HUES6 (cell line): ENCODE results near the gene MYO9A.
"Not testable (repeated sequence)": the region's sequence is repeated elsewhere in the genome, so short reads cannot be mapped to it uniquely, and the experiment has no call there.

Experiments used
- H3K27ac ChIP-seq: 2 replicates; pipeline ENCODE4 v1.7.0; 2013; ENCODE audit warnings: low read depth, mild to moderate bottlenecking, low read length, inconsistent platforms
- H3K27me3 ChIP-seq: 2 replicates; pipeline ENCODE4 v1.6.1; 2013; ENCODE audit warnings: low read length; ENCODE audit not compliant: control insufficient read depth, insufficient read depth
- H3K36me3 ChIP-seq: 2 replicates; pipeline ENCODE4 v1.6.1; 2013; ENCODE audit warnings: low read length; ENCODE audit not compliant: control insufficient read depth, insufficient read depth
- H3K4me1 ChIP-seq: 2 replicates; pipeline ENCODE4 v1.6.1; 2013; ENCODE audit warnings: low read length; ENCODE audit not compliant: control insufficient read depth, insufficient read depth
- H3K4me3 ChIP-seq: 2 replicates; pipeline ENCODE4 v1.5.1; 2013; ENCODE audit warnings: low read depth, low read length
- H3K9ac ChIP-seq: one replicate; pipeline ENCODE4 v1.6.1; 2013; ENCODE audit warnings: mild to moderate bottlenecking, low read length
- H3K9me3 ChIP-seq: 2 replicates; pipeline ENCODE4 v1.6.1; 2013; ENCODE audit warnings: low read depth, low read length; ENCODE audit not compliant: control insufficient read depth, insufficient read depth

MYO9A gene

GRCh38 chr15:72060687-72061250, 57.2 kb downstream of the MYO9A start:
- Histone ChIP-seq H3K9me3 (no peaks in the 10 kb centered on the region), H3K27ac (no peak overlapping the region), H3K36me3 (no peaks in the 10 kb centered on the region), H3K27me3 (no peaks in the 10 kb centered on the region), H3K4me1 (peaks cover 21% of the 10 kb centered on the region), H3K4me3 (no peak overlapping the region), H3K9ac (no peak overlapping the region)

GRCh38 chr15:72058585-72058984, 59.4 kb downstream of the MYO9A start:
- H3K36me3 ChIP-seq, result no peaks in the 10 kb centered on the region
- no peak overlapping the region for H3K27ac ChIP-seq
- H3K9me3 ChIP-seq, result no peaks in the 10 kb centered on the region
- H3K4me3 ChIP-seq, result no peak overlapping the region
- H3K9ac ChIP-seq, result no peak overlapping the region
- H3K27me3 ChIP-seq, result no peaks in the 10 kb centered on the region
- peaks cover 21% of the 10 kb centered on the region for H3K4me1 ChIP-seq

- Histone ChIP-seq H3K27me3 (no peaks in the 10 kb centered on the region), H3K4me3 (peak overlapping the region; percentile 13; the same call in 1 of the 2 replicates), H3K36me3 (no peaks in the 10 kb centered on the region), H3K4me1 (peaks cover 21% of the 10 kb centered on the region), H3K9ac (no peak overlapping the region), H3K27ac (peak overlapping the region; percentile 34; the same call in 1 of the 2 replicates), H3K9me3 (no peaks in the 10 kb centered on the region)
Observed at GRCh38 chr15:72057548-72058091, 60.3 kb downstream of the MYO9A start.

- H3K27me3 ChIP-seq, H3K27ac ChIP-seq, H3K36me3 ChIP-seq, H3K9ac ChIP-seq, H3K4me3 ChIP-seq: not testable (repeated sequence)
- Histone ChIP-seq H3K9me3 (peaks cover 13% of the 10 kb centered on the region), H3K4me1 (peaks cover 21% of the 10 kb centered on the region)
Observed at GRCh38 chr15:72056217-72056616, 61.7 kb downstream of the MYO9A start.

GRCh38 chr15:72053297-72053696, 64.7 kb downstream of the MYO9A start:
- H3K9ac ChIP-seq, H3K36me3 ChIP-seq, H3K4me3 ChIP-seq, H3K4me1 ChIP-seq, H3K27ac ChIP-seq, H3K27me3 ChIP-seq: not testable (repeated sequence)
- peaks cover 15% of the 10 kb centered on the region for H3K9me3 ChIP-seq

- Histone ChIP-seq H3K36me3 (no peaks in the 10 kb centered on the region), H3K4me3 (no peak overlapping the region), H3K9ac (no peak overlapping the region), H3K9me3 (peaks cover 15% of the 10 kb centered on the region), H3K4me1 (no peaks in the 10 kb centered on the region), H3K27me3 (no peaks in the 10 kb centered on the region), H3K27ac (no peak overlapping the region)
Observed at GRCh38 chr15:72050700-72051099, 67.2 kb downstream of the MYO9A start.

GRCh38 chr15:72047020-72047419, 70.9 kb downstream of the MYO9A start:
- Histone ChIP-seq H3K9ac (no peak overlapping the region), H3K27ac (no peak overlapping the region), H3K4me3 (no peak overlapping the region), H3K4me1 (no peaks in the 10 kb centered on the region), H3K9me3 (peaks cover 9% of the 10 kb centered on the region), H3K36me3 (no peaks in the 10 kb centered on the region), H3K27me3 (no peaks in the 10 kb centered on the region)

- Histone ChIP-seq H3K36me3 (peaks cover 4% of the 10 kb centered on the region; the same call in 1 of the 2 replicates), H3K9me3 (no peaks in the 10 kb centered on the region), H3K4me3 (no peak overlapping the region), H3K27me3 (no peaks in the 10 kb centered on the region), H3K4me1 (peaks cover 5% of the 10 kb centered on the region; the same call in 1 of the 2 replicates), H3K9ac (no peak overlapping the region), H3K27ac (no peak overlapping the region)
Observed at GRCh38 chr15:72044956-72045355, 73.0 kb downstream of the MYO9A start.

- H3K4me1 ChIP-seq, result peaks cover 7% of the 10 kb centered on the region; the same call in 1 of the 2 replicates
- no peak overlapping the region for H3K4me3 ChIP-seq
- peaks cover 4% of the 10 kb centered on the region; the same call in 1 of the 2 replicates for H3K36me3 ChIP-seq
- no peak overlapping the region for H3K9ac ChIP-seq
- no peaks in the 10 kb centered on the region for H3K27me3 ChIP-seq
- peaks cover 1% of the 10 kb centered on the region; the same call in 1 of the 2 replicates for H3K9me3 ChIP-seq
- no peak overlapping the region for H3K27ac ChIP-seq
Observed at GRCh38 chr15:72042865-72043264, 75.1 kb downstream of the MYO9A start.

- H3K9ac ChIP-seq, result no peak overlapping the region
- no peak overlapping the region for H3K4me3 ChIP-seq
- H3K36me3 ChIP-seq, result peaks cover 4% of the 10 kb centered on the region; the same call in 1 of the 2 replicates
- peaks cover 7% of the 10 kb centered on the region for H3K9me3 ChIP-seq
- no peak overlapping the region for H3K27ac ChIP-seq
- H3K4me1 ChIP-seq, result peaks cover 7% of the 10 kb centered on the region; the same call in 1 of the 2 replicates
- no peaks in the 10 kb centered on the region for H3K27me3 ChIP-seq
Observed at GRCh38 chr15:72042054-72042453, 75.9 kb downstream of the MYO9A start.

- Histone ChIP-seq H3K9me3 (peaks cover 8% of the 10 kb centered on the region), H3K36me3 (peaks cover 4% of the 10 kb centered on the region; the same call in 1 of the 2 replicates), H3K4me3 (no peak overlapping the region), H3K27me3 (no peaks in the 10 kb centered on the region), H3K4me1 (peaks cover 7% of the 10 kb centered on the region; the same call in 1 of the 2 replicates), H3K9ac (no peak overlapping the region), H3K27ac (no peak overlapping the region)
Observed at GRCh38 chr15:72037321-72037720, 80.6 kb downstream of the MYO9A start.
